Measurements from ENCODE around the gene PCDHB2. TPM values are rescaled to one million over a fixed set of nuclear protein-coding genes. Genes with fewer than 3 reads are reported as not detected.

The PCDHB2 gene
- 31.3 and 35.0 TPM in 2 replicates for total RNA-seq (2021)
- percentile 85 among the genes with signal in this experiment for Bru-seq, nascent RNA
- BruChase-seq, experiment 1, labeled RNA remaining after a 2-hour chase: percentile 95 among the genes with signal in this experiment
- percentile 97 among the genes with signal in this experiment for BruChase-seq, experiment 2, labeled RNA remaining after a 6-hour chase
- long read RNA-seq, full-length matches to known transcripts: 177 of 190 reads
- long read RNA-seq, partial matches to known transcripts: 0 of 190 reads
- long read RNA-seq, other reads (novel, unspliced or antisense): 13 of 190 reads

GRCh38 chr5:141094481-141095262 is at the start of gene PCDHB2:
TSS of gene PCDHB2 (plus strand) at chr5:141094615. CDS start at chr5:141094791, 176 bp downstream.
- peak; percentile 94 for DNase-seq (ENCODE audit: low spot score)
- POLR2A ChIA-PET (ENCODE audit: low non-redundant PET): interaction anchor here (0.6 to 1.2 kb wide), 3 partner anchors 67 to 507 kb away, joined by 3 to 4 read pairs (median 3); no protein-coding TSS in a partner anchor
- Histone ChIP-seq H3K9me3 (ENCODE audit: low read depth, low read length, poor library complexity, severe bottlenecking) (peaks cover 30% of the 10 kb centered on the region), H3K4me3 (ENCODE audit: low read depth, low read length, poor library complexity, severe bottlenecking) (peak within 1 kb of the TSS; percentile 73), H3K27ac (ENCODE audit: low read depth, low read length, poor library complexity, severe bottlenecking) (peak within 1 kb of the TSS; percentile 85), H3K36me3 (ENCODE audit: insufficient read depth, low read length, poor library complexity, severe bottlenecking) (peaks cover 9% of the 10 kb centered on the region), H3K4me1 (ENCODE audit: insufficient read depth, low read length, poor library complexity, severe bottlenecking) (peaks cover 4% of the 10 kb centered on the region), H3K27me3 (replicated peaks; ENCODE audit: insufficient read depth, low read depth, low read length, poor library complexity) (no peaks in the 10 kb centered on the region)
- BruUV-seq (replicated peaks): TSS peak; percentile 64
- intact Hi-C loops (cut with micrococcal nuclease; ENCODE audit: unreplicated experiment): loop anchor here (5.0 kb wide), 1 partner anchor 88 kb away; the partner anchor contains the start of gene PCDHB16
- TF ChIP-seq CTCF (conservative IDR thresholded peaks at IDR 0.05; ENCODE audit: low read depth, low read length) (peak; percentile 87), EZH2 (IDR thresholded peaks at IDR 0.05; ENCODE audit: borderline replicate concordance, low read depth, low read length, poor library complexity, severe bottlenecking) (no peak)
- CTCF ChIA-PET: interaction anchor here (0.5 to 1.5 kb wide), 15 partner anchors 9 to 496 kb away, joined by 3 to 12 read pairs (median 4); partner anchors contain the start of genes PCDHB1, PCDHB14, PCDHB16 and PCDHB5

GRCh38 chr5:141050622-141051520 is 43.5 kb upstream of the PCDHB2 start, which contains the start of gene PCDHB1:
TSS of gene PCDHB1 (plus strand) at chr5:141051374. CDS start at chr5:141051471, 97 bp downstream.
- Histone ChIP-seq H3K36me3 (ENCODE audit: insufficient read depth, low read length, poor library complexity, severe bottlenecking) (no peaks in the 10 kb centered on the region), H3K9me3 (ENCODE audit: low read depth, low read length, poor library complexity, severe bottlenecking) (no peaks in the 10 kb centered on the region), H3K27ac (ENCODE audit: low read depth, low read length, poor library complexity, severe bottlenecking) (no peak within 1 kb of the TSS), H3K4me1 (ENCODE audit: insufficient read depth, low read length, poor library complexity, severe bottlenecking) (no peaks in the 10 kb centered on the region), H3K4me3 (ENCODE audit: low read depth, low read length, poor library complexity, severe bottlenecking) (peak within 1 kb of the TSS; percentile 54), H3K27me3 (replicated peaks; ENCODE audit: insufficient read depth, low read depth, low read length, poor library complexity) (peaks cover 4% of the 10 kb centered on the region)
- no TSS peak for BruUV-seq (replicated peaks)
- ChIA-PET CTCF (interaction anchor here (0.6 to 1.5 kb wide), 4 partner anchors 11 to 182 kb away, joined by 3 to 5 read pairs (median 4); partner anchors contain the start of gene PCDHB2), POLR2A (ENCODE audit: low non-redundant PET) (interaction anchor here (0.6 kb wide), 1 partner anchor 11 kb away, joined by 4 read pairs; no protein-coding TSS in a partner anchor)
- intact Hi-C loops (cut with micrococcal nuclease; ENCODE audit: unreplicated experiment): no loop called here
- TF ChIP-seq EZH2 (IDR thresholded peaks at IDR 0.05; ENCODE audit: borderline replicate concordance, low read depth, low read length, poor library complexity, severe bottlenecking): no peak
- no peak for TF ChIP-seq CTCF (conservative IDR thresholded peaks at IDR 0.05; ENCODE audit: low read depth, low read length)
- DNase-seq (ENCODE audit: low spot score): peak; percentile 20

All from A673 (cell line).